Keratinocyte (primary cell): ENCODE data around the gene TOP1.

Source experiments
- EZH2 ChIP-seq: IDR thresholded peaks from one replicate; pipeline ENCODE4 v1.6.1; 2012; ENCODE audit warnings: inconsistent platforms, mild to moderate bottlenecking, low read length, moderate library complexity
- TF ChIP-seq, protein P1 (sequence below), 3 experiments: IDR thresholded peaks in 1 of 3; conservative IDR thresholded peaks in 1 of 3; optimal IDR thresholded peaks in 1 of 3; 2 replicates in 2 of 3; 3 replicates in 1 of 3; pipeline versions ENCODE3 to v1.5.1; 2011; ENCODE audit warnings: low read length in 3 of 3, mild to moderate bottlenecking in 3 of 3, moderate library complexity in 2 of 3, control low read depth in 1 of 3, inconsistent platforms in 1 of 3; ENCODE audit not compliant: insufficient read depth in 2 of 3; ENCODE audit errors: extremely low read depth in 1 of 3

DNA sequence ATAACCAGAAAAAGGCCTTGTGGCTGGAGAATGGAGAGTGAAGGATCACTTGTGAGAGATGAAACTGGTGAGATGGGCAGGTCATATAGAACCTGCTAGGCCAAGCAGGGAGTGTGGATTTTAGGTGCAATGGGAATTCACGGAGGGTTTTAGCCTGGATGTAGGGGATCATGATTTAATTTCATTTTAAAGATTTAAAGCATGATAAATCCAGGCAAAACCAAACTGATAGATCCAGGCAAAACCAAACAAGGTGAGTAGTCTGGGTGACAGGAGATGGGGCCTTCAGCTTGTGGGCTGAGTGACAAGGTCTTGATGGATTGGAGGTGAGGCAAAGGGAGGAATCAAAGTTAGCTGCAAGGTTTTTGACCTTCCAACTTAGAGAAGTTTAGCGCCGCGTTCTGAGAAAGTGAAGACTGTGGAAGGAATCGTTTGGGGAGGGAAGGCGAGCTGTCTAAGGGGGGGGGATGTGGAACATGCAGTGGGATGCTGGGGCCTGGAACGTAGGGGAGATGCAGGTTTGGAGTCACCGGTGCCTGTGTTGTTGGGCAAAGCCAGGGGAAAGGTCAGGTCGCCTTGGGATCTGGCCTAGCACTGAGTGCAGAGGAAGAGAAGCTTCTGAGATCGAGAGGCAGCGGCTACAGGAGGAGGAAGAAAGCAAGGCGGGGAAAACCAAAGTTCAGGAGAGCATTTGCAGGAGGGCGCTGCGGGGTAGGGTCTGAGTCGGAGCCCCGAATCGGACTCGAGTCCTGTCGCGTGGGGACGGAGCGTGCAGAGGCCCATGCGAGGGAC is 107.5 kb downstream of the TOP1 start:
- TF ChIP-seq, protein P1, sequence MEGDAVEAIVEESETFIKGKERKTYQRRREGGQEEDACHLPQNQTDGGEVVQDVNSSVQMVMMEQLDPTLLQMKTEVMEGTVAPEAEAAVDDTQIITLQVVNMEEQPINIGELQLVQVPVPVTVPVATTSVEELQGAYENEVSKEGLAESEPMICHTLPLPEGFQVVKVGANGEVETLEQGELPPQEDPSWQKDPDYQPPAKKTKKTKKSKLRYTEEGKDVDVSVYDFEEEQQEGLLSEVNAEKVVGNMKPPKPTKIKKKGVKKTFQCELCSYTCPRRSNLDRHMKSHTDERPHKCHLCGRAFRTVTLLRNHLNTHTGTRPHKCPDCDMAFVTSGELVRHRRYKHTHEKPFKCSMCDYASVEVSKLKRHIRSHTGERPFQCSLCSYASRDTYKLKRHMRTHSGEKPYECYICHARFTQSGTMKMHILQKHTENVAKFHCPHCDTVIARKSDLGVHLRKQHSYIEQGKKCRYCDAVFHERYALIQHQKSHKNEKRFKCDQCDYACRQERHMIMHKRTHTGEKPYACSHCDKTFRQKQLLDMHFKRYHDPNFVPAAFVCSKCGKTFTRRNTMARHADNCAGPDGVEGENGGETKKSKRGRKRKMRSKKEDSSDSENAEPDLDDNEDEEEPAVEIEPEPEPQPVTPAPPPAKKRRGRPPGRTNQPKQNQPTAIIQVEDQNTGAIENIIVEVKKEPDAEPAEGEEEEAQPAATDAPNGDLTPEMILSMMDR (optimal IDR thresholded peaks at IDR 0.05 in 1 of 3, IDR thresholded peaks at IDR 0.05 in 1 of 3, conservative IDR thresholded peaks at IDR 0.05 in 1 of 3; ENCODE audit: extremely low read depth in 1 of 3, insufficient read depth in 2 of 3, low read length in 3 of 3) = no peak
- no peak for TF ChIP-seq EZH2
